Esophagus (tissue), 2 donors: ENCODE data around the gene LEUTX. TPM values are rescaled to one million over a fixed set of nuclear protein-coding genes. Genes with fewer than 3 reads are reported as not detected.

Source experiments
- H3K27ac ChIP-seq, 2 donors: one replicate each; pipeline ENCODE4 v1.5.1; 2013; ENCODE audit warnings: low read depth in 2 of 2, mild to moderate bottlenecking in 2 of 2, inconsistent platforms in 1 of 2, low read length in 1 of 2, moderate library complexity in 1 of 2
- H3K27me3 ChIP-seq, 2 donors: one replicate each; pipeline ENCODE4 v1.6.1; 2013; ENCODE audit warnings: low read length in 2 of 2, control low read depth in 1 of 2, mild to moderate bottlenecking in 1 of 2; ENCODE audit not compliant: insufficient read depth in 2 of 2, control insufficient read depth in 1 of 2
- H3K36me3 ChIP-seq, 2 donors: one replicate each; pipeline ENCODE4 v1.6.1; 2013; ENCODE audit warnings: low read length in 1 of 2; ENCODE audit not compliant: control insufficient read depth in 2 of 2, insufficient read depth in 2 of 2
- H3K4me1 ChIP-seq, 2 donors: one replicate each; pipeline ENCODE4 v1.6.1; 2013; ENCODE audit warnings: low read length in 1 of 2; ENCODE audit not compliant: control insufficient read depth in 2 of 2, insufficient read depth in 2 of 2
- H3K4me3 ChIP-seq, 2 donors: one replicate each; pipeline ENCODE4 v1.5.1; 2013; ENCODE audit warnings: low read length in 2 of 2, mild to moderate bottlenecking in 2 of 2, low read depth in 1 of 2, moderate library complexity in 1 of 2
- H3K9me3 ChIP-seq, 2 donors: one replicate each; pipeline ENCODE4 v1.6.1; 2013; ENCODE audit warnings: mild to moderate bottlenecking in 2 of 2, low read depth in 1 of 2, low read length in 1 of 2, moderate library complexity in 1 of 2; ENCODE audit not compliant: control insufficient read depth in 2 of 2, insufficient read depth in 1 of 2
- WGBS, 2 donors: extraction: QIAGEN DNeasy Blood & Tissue Kit; methylation state at CpG; one replicate each; pipeline ENCODE4 v1.1.7; 2013; 5-methylcytosine and 5-hydroxymethylcytosine counted together
- polyA plus RNA-seq, 2 donors: library from polyadenylated mRNA; stranded (reverse); fragments of 200-250 nt; gene quantifications; one replicate each; pipeline ENCODE4 v1.2.3, GENCODE V29; 2013
- donor health status: healthy with polysubstance abuse.
- donor health status: Bipolar disorder and iron deficiency.

The LEUTX gene
- polyA plus RNA-seq, result under 1 TPM in 1 of 2 donors, not detected in 1; 0.06 TPM

- Histone ChIP-seq H3K36me3 (no peaks in the 10 kb centered on the region), H3K4me1 (no peaks in the 10 kb centered on the region), H3K27me3 (peaks cover 2 to 4% of the 10 kb centered on the region in 2 donors), H3K4me3 (no peak within 1 kb of the TSS), H3K27ac (no peak within 1 kb of the TSS), H3K9me3 (no peaks in the 10 kb centered on the region)
- 63 to 73% methylated on average over 4 of the region's 4 CpGs for WGBS, 2 donors
These were observed at the start of gene LEUTX for GRCh38 chr19:39778763-39779162. TSS of gene LEUTX (plus strand) at chr19:39778854. CDS start at chr19:39778921, 67 bp downstream.

GRCh38 chr19:39729594-39729993, 49.1 kb upstream of the LEUTX start:
- H3K9me3 ChIP-seq, result no peaks in the 10 kb centered on the region
- no peak overlapping the region for H3K4me3 ChIP-seq
- H3K4me1 ChIP-seq, result no peaks in the 10 kb centered on the region
- H3K36me3 ChIP-seq, result no peaks in the 10 kb centered on the region
- 38 to 57% methylated on average over 4 of the region's 4 CpGs for WGBS, 2 donors
- no peaks in the 10 kb centered on the region for H3K27me3 ChIP-seq
- H3K27ac ChIP-seq, result no peak overlapping the region

- no peaks in the 10 kb centered on the region for H3K4me1 ChIP-seq
These were observed 47.0 kb upstream of the LEUTX start for GRCh38 chr19:39731685-39732084.

GRCh38 chr19:39733841-39734240, 44.8 kb upstream of the LEUTX start:
- 82% methylated on average over 2 of the region's 2 CpGs for WGBS, 2 donors

More at GRCh38 chr19:39731685-39732084, 47.0 kb upstream of the LEUTX start:
- Histone ChIP-seq H3K9me3 (no peaks in the 10 kb centered on the region), H3K4me3 (no peak overlapping the region), H3K27ac (no peak overlapping the region), H3K27me3 (no peaks in the 10 kb centered on the region), H3K36me3 (no peaks in the 10 kb centered on the region)
- WGBS, 2 donors, result 75 to 89% methylated on average over 1 of the region's 1 CpG

GRCh38 chr19:39735688-39736087, 43.0 kb upstream of the LEUTX start:
- H3K4me1 ChIP-seq, result no peaks in the 10 kb centered on the region
- no peaks in the 10 kb centered on the region for H3K9me3 ChIP-seq
- no peak overlapping the region for H3K27ac ChIP-seq
- H3K27me3 ChIP-seq, result no peaks in the 10 kb centered on the region
- WGBS, 2 donors, result 34 to 60% methylated on average over 3 of the region's 3 CpGs
- no peaks in the 10 kb centered on the region for H3K36me3 ChIP-seq
- no peak overlapping the region for H3K4me3 ChIP-seq

More at GRCh38 chr19:39733841-39734240, 44.8 kb upstream of the LEUTX start:
- Histone ChIP-seq H3K4me3 (no peak overlapping the region), H3K36me3 (no peaks in the 10 kb centered on the region), H3K4me1 (no peaks in the 10 kb centered on the region), H3K27ac (no peak overlapping the region), H3K27me3 (no peaks in the 10 kb centered on the region), H3K9me3 (no peaks in the 10 kb centered on the region)

GRCh38 chr19:39736088-39736487, 42.6 kb upstream of the LEUTX start:
- Histone ChIP-seq H3K36me3 (no peaks in the 10 kb centered on the region), H3K27me3 (no peaks in the 10 kb centered on the region), H3K9me3 (no peaks in the 10 kb centered on the region), H3K4me3 (no peak overlapping the region), H3K4me1 (no peaks in the 10 kb centered on the region), H3K27ac (no peak overlapping the region)
- 56 to 69% methylated on average over 5 of the region's 5 CpGs for WGBS, 2 donors

- Histone ChIP-seq H3K4me3 (no peak overlapping the region), H3K27me3 (no peaks in the 10 kb centered on the region), H3K9me3 (no peaks in the 10 kb centered on the region), H3K36me3 (no peaks in the 10 kb centered on the region), H3K27ac (no peak overlapping the region), H3K4me1 (no peaks in the 10 kb centered on the region)
- WGBS, 2 donors, result 71 to 76% methylated on average over 3 of the region's 3 CpGs
These were observed 41.3 kb upstream of the LEUTX start for GRCh38 chr19:39737351-39737750.

GRCh38 chr19:39737891-39738290, 40.8 kb upstream of the LEUTX start, which contains the start of gene CLC:
TSS of gene CLC (minus strand) at chr19:39738029. CDS start at chr19:39737952, 77 bp downstream.
- Histone ChIP-seq H3K4me1 (no peaks in the 10 kb centered on the region), H3K27ac (no peak within 1 kb of the TSS), H3K4me3 (no peak within 1 kb of the TSS), H3K9me3 (no peaks in the 10 kb centered on the region), H3K27me3 (no peaks in the 10 kb centered on the region), H3K36me3 (no peaks in the 10 kb centered on the region)
- 35 to 45% methylated on average over 3 of the region's 3 CpGs for WGBS, 2 donors

- Histone ChIP-seq H3K36me3 (no peaks in the 10 kb centered on the region), H3K27me3 (no peaks in the 10 kb centered on the region), H3K9me3 (no peaks in the 10 kb centered on the region), H3K4me3 (no peak overlapping the region), H3K27ac (no peak overlapping the region), H3K4me1 (no peaks in the 10 kb centered on the region)
- 38 to 51% methylated on average over 3 of the region's 3 CpGs for WGBS, 2 donors
These were observed 39.8 kb upstream of the LEUTX start for GRCh38 chr19:39738814-39739213.

- Histone ChIP-seq H3K4me1 (no peaks in the 10 kb centered on the region), H3K27me3 (no peaks in the 10 kb centered on the region), H3K27ac (no peak overlapping the region), H3K36me3 (no peaks in the 10 kb centered on the region), H3K4me3 (no peak overlapping the region), H3K9me3 (no peaks in the 10 kb centered on the region)
- WGBS, 2 donors, result 75 to 89% methylated on average over 1 of the region's 1 CpG
These were observed 38.3 kb upstream of the LEUTX start for GRCh38 chr19:39740395-39740794.
